GM10248 (cell line): ENCODE results near the gene SCMH1.

Experiments
- CTCF ChIA-PET: fragments of 300-600 bp; sonication (Branson Sonifier 250); formaldehyde crosslinking; extraction: SDS; loops from one replicate; lab custom pipeline; 2021; ENCODE audit warnings: antibody characterized with exemption; lab: Yijun Ruan, JAX
- POLR2A ChIA-PET: fragments of 350-650 bp; sonication (Branson Sonifier 250); formaldehyde crosslinking; extraction: SDS; loops from one replicate; lab custom pipeline; 2020; ENCODE audit warnings: antibody characterized with exemption; lab: Yijun Ruan, JAX
- DNase-seq: peaks from one replicate; pipeline ENCODE4 v3.0.0; 2012; ENCODE audit errors: extremely low spot score
- CTCF ChIP-seq: IDR thresholded peaks from 2 replicates; pipeline ENCODE4 v1.5.1; 2012; ENCODE audit warnings: mild to moderate bottlenecking, low read depth; ENCODE audit errors: extremely low read depth, missing control alignments, control extremely low read depth

SCMH1 gene

GRCh38 chr1:40979241-40980067, 262.7 kb downstream of the SCMH1 start, which contains the start of gene CTPS1:
Gene CTPS1 (plus strand): TSS chr1:40979696. CDS start chr1:40983291, 3,595 bp downstream.
- ChIA-PET POLR2A (interaction anchor here (0.5 to 1.2 kb wide), 4 partner anchors 24 to 986 kb away, joined by 3 to 4 read pairs (median 4); no protein-coding TSS in a partner anchor), CTCF (interaction anchor here (1.2 to 1.7 kb wide), 5 partner anchors 16 to 214 kb away, joined by 3 to 6 read pairs (median 4); no protein-coding TSS in a partner anchor)
- DNase-seq: peak; percentile 99
- peak; percentile 37 for TF ChIP-seq CTCF

GRCh38 chr1:40978886-40979240, 263.2 kb downstream of the SCMH1 start:
- no peak for DNase-seq
- POLR2A ChIA-PET: no interaction called here
- CTCF ChIA-PET: no interaction called here
- no peak for TF ChIP-seq CTCF

- CTCF ChIA-PET: no interaction called here
- no peak for DNase-seq
- no peak for TF ChIP-seq CTCF
- POLR2A ChIA-PET: no interaction called here
Observed at GRCh38 chr1:40977716-40978115, 264.4 kb downstream of the SCMH1 start.
